MG63 (cell line): ENCODE measurements around the gene FARS2. TPM values are rescaled to one million over a fixed set of nuclear protein-coding genes. Genes with fewer than 3 reads are reported as not detected.

Experiments used
- DNase-seq: peaks from one replicate; pipeline ENCODE4 v3.0.0-alpha.2; 2020
- H3K27me3 ChIP-seq: fragments of 250-450 bp; sonication (Bioruptor Pico); 2 replicates; pipeline ENCODE4 v1.5.1; 2020; ENCODE audit warnings: mild to moderate bottlenecking, moderate library complexity
- H3K36me3 ChIP-seq: fragments of 250-450 bp; sonication (Bioruptor Pico); 2 replicates; pipeline ENCODE4 v1.5.1; 2020; ENCODE audit warnings: mild to moderate bottlenecking, moderate library complexity
- H3K4me3 ChIP-seq: fragments of 250-450 bp; sonication (Bioruptor Pico); 2 replicates; pipeline ENCODE4 v1.5.1; 2020; ENCODE audit warnings: mild to moderate bottlenecking, moderate library complexity
- H3K9me3 ChIP-seq: fragments of 250-450 bp; sonication (Bioruptor Pico); 2 replicates; pipeline ENCODE4 v1.5.1; 2020; ENCODE audit warnings: mild to moderate bottlenecking, moderate library complexity
- total RNA-seq: library from RNA; depleted of rRNA; stranded (reverse); fragments of >200 nt; shearing (Covaris generic); gene quantifications from 2 replicates; pipeline ENCODE4 v1.2.3, GENCODE V29; 2014; ENCODE audit warnings: low replicate concordance

The FARS2 gene
- total RNA-seq, 1 experiment from 2014 or later, result 17.3 TPM

GRCh38 chr6:5754904-5755303 is 493.6 kb downstream of the FARS2 start:
- no peaks in the 10 kb centered on the region for H3K27me3 ChIP-seq
- peaks cover 12% of the 10 kb centered on the region for H3K9me3 ChIP-seq

GRCh38 chr6:5759571-5759970 is 498.3 kb downstream of the FARS2 start:
- Histone ChIP-seq H3K9me3 (peaks cover 5% of the 10 kb centered on the region), H3K36me3 (no peaks in the 10 kb centered on the region), H3K4me3 (no peak overlapping the region), H3K27me3 (no peaks in the 10 kb centered on the region)
- no peak for DNase-seq

More at GRCh38 chr6:5754904-5755303, 493.6 kb downstream of the FARS2 start:
- Histone ChIP-seq H3K4me3 (no peak overlapping the region), H3K36me3 (no peaks in the 10 kb centered on the region)
- no peak for DNase-seq

- no peak for DNase-seq
- H3K9me3 ChIP-seq, result no peaks in the 10 kb centered on the region
- no peaks in the 10 kb centered on the region for H3K27me3 ChIP-seq
- no peak overlapping the region for H3K4me3 ChIP-seq
- H3K36me3 ChIP-seq, result no peaks in the 10 kb centered on the region
These were observed 500.1 kb downstream of the FARS2 start for GRCh38 chr6:5761370-5761769.

- H3K36me3 ChIP-seq, result no peaks in the 10 kb centered on the region
- no peaks in the 10 kb centered on the region for H3K27me3 ChIP-seq
- no peaks in the 10 kb centered on the region for H3K9me3 ChIP-seq
- DNase-seq, result no peak
- no peak overlapping the region for H3K4me3 ChIP-seq
These were observed 501.3 kb downstream of the FARS2 start for GRCh38 chr6:5762561-5762968.

GRCh38 chr6:5763407-5763806 is 502.1 kb downstream of the FARS2 start:
- Histone ChIP-seq H3K9me3 (no peaks in the 10 kb centered on the region), H3K27me3 (no peaks in the 10 kb centered on the region), H3K36me3 (no peaks in the 10 kb centered on the region), H3K4me3 (no peak overlapping the region)
- peak; percentile 63 for DNase-seq

- no peaks in the 10 kb centered on the region for H3K9me3 ChIP-seq
- no peak overlapping the region for H3K4me3 ChIP-seq
- H3K27me3 ChIP-seq, result no peaks in the 10 kb centered on the region
- no peaks in the 10 kb centered on the region for H3K36me3 ChIP-seq
- no peak for DNase-seq
These were observed 502.6 kb downstream of the FARS2 start for GRCh38 chr6:5763871-5764270.

- Histone ChIP-seq H3K4me3 (no peak overlapping the region), H3K9me3 (no peaks in the 10 kb centered on the region), H3K36me3 (no peaks in the 10 kb centered on the region), H3K27me3 (no peaks in the 10 kb centered on the region)
- DNase-seq, result peak; percentile 76
These were observed 503.2 kb downstream of the FARS2 start for GRCh38 chr6:5764401-5764955.

- Histone ChIP-seq H3K4me3 (no peak overlapping the region), H3K36me3 (no peaks in the 10 kb centered on the region), H3K27me3 (no peaks in the 10 kb centered on the region), H3K9me3 (no peaks in the 10 kb centered on the region)
- DNase-seq, result no peak
These were observed 503.9 kb downstream of the FARS2 start for GRCh38 chr6:5765141-5765760.

GRCh38 chr6:5766260-5766659 is 504.9 kb downstream of the FARS2 start:
- H3K36me3 ChIP-seq, result no peaks in the 10 kb centered on the region
- H3K27me3 ChIP-seq, result no peaks in the 10 kb centered on the region
- H3K9me3 ChIP-seq, result no peaks in the 10 kb centered on the region
- DNase-seq, result no peak
- no peak overlapping the region for H3K4me3 ChIP-seq

GRCh38 chr6:5767471-5767870 is 506.2 kb downstream of the FARS2 start:
- no peaks in the 10 kb centered on the region for H3K27me3 ChIP-seq
- no peak for DNase-seq
- H3K9me3 ChIP-seq, result no peaks in the 10 kb centered on the region
- H3K36me3 ChIP-seq, result no peaks in the 10 kb centered on the region
- H3K4me3 ChIP-seq, result no peak overlapping the region

- no peaks in the 10 kb centered on the region for H3K9me3 ChIP-seq
- H3K36me3 ChIP-seq, result no peaks in the 10 kb centered on the region
- no peak overlapping the region for H3K4me3 ChIP-seq
- H3K27me3 ChIP-seq, result no peaks in the 10 kb centered on the region
- DNase-seq, result no peak
These were observed 509.9 kb downstream of the FARS2 start for GRCh38 chr6:5771211-5771610.

GRCh38 chr6:5771759-5772390 is 510.6 kb downstream of the FARS2 start:
- DNase-seq, result no peak
- no peak overlapping the region for H3K4me3 ChIP-seq
- H3K27me3 ChIP-seq, result no peaks in the 10 kb centered on the region
- no peaks in the 10 kb centered on the region for H3K9me3 ChIP-seq
- H3K36me3 ChIP-seq, result no peaks in the 10 kb centered on the region

GRCh38 chr6:5772408-5773120 is 511.3 kb downstream of the FARS2 start:
- H3K36me3 ChIP-seq, result no peaks in the 10 kb centered on the region
- no peak for DNase-seq
- H3K27me3 ChIP-seq, result no peaks in the 10 kb centered on the region
- H3K4me3 ChIP-seq, result no peak overlapping the region
- no peaks in the 10 kb centered on the region for H3K9me3 ChIP-seq

- Histone ChIP-seq H3K9me3 (no peaks in the 10 kb centered on the region), H3K27me3 (no peaks in the 10 kb centered on the region), H3K36me3 (no peaks in the 10 kb centered on the region), H3K4me3 (no peak overlapping the region)
- DNase-seq, result no peak
These were observed 514.8 kb downstream of the FARS2 start for GRCh38 chr6:5776104-5776503.

GRCh38 chr6:5776706-5777390 is 515.5 kb downstream of the FARS2 start:
- Histone ChIP-seq H3K27me3 (no peaks in the 10 kb centered on the region), H3K4me3 (no peak overlapping the region), H3K36me3 (no peaks in the 10 kb centered on the region), H3K9me3 (no peaks in the 10 kb centered on the region)
- no peak for DNase-seq

- H3K36me3 ChIP-seq, result no peaks in the 10 kb centered on the region
- H3K9me3 ChIP-seq, result no peaks in the 10 kb centered on the region
- H3K27me3 ChIP-seq, result no peaks in the 10 kb centered on the region
- no peak for DNase-seq
- H3K4me3 ChIP-seq, result no peak overlapping the region
These were observed 517.1 kb downstream of the FARS2 start for GRCh38 chr6:5778317-5778857.

- DNase-seq, result no peak
These were observed 517.6 kb downstream of the FARS2 start for GRCh38 chr6:5778906-5779305.

More at GRCh38 chr6:5778906-5779305, 517.6 kb downstream of the FARS2 start:
- H3K36me3 ChIP-seq, result no peaks in the 10 kb centered on the region
- no peaks in the 10 kb centered on the region for H3K27me3 ChIP-seq
- no peaks in the 10 kb centered on the region for H3K9me3 ChIP-seq
- H3K4me3 ChIP-seq, result no peak overlapping the region
